Loucy (cell line): ENCODE measurements around the gene GPR32.

Experiments used
- H2AFZ ChIP-seq: fragments of 200-600 bp; sonication (generic); 2 replicates; pipeline ENCODE4 v1.6.0; 2016; ENCODE audit warnings: antibody characterized with exemption, mild to moderate bottlenecking, low read length, moderate library complexity
- H3F3A ChIP-seq: fragments of 200-600 bp; 2 replicates; pipeline ENCODE4 v1.6.0; 2016; ENCODE audit warnings: antibody characterized with exemption, low read depth, mild to moderate bottlenecking
- H3K27me3 ChIP-seq: fragments of 200-600 bp; sonication (generic); 2 replicates; pipeline ENCODE4 v1.6.1; 2014; ENCODE audit warnings: low read length, mild to moderate bottlenecking; ENCODE audit not compliant: insufficient read depth, poor library complexity, severe bottlenecking
- H3K36me3 ChIP-seq: fragments of 200-600 bp; sonication (generic); 2 replicates; pipeline ENCODE4 v1.6.1; 2016; ENCODE audit warnings: low read length; ENCODE audit not compliant: insufficient read depth
- H3K4me1 ChIP-seq: fragments of 200-600 bp; sonication (generic); 2 replicates; pipeline ENCODE4 v1.5.1; 2014; ENCODE audit warnings: low read length, mild to moderate bottlenecking; ENCODE audit not compliant: insufficient read depth, poor library complexity, severe bottlenecking
- H3K4me2 ChIP-seq: fragments of 200-600 bp; sonication (generic); 2 replicates; pipeline ENCODE4 v1.6.0; 2014; ENCODE audit warnings: antibody characterized with exemption, low read length, low read depth, mild to moderate bottlenecking; ENCODE audit not compliant: poor library complexity, severe bottlenecking
- H3K4me3 ChIP-seq: fragments of 200-600 bp; sonication (generic); 2 replicates; pipeline ENCODE4 v1.5.1; 2014; ENCODE audit warnings: low read length, mild to moderate bottlenecking, mixed read lengths; ENCODE audit not compliant: poor library complexity, severe bottlenecking
- H3K79me2 ChIP-seq: fragments of 200-600 bp; sonication (generic); 2 replicates; pipeline ENCODE4 v1.6.1; 2014; ENCODE audit warnings: low read length; ENCODE audit not compliant: insufficient read depth
- H3K9ac ChIP-seq: fragments of 200-600 bp; sonication (generic); 2 replicates; pipeline ENCODE4 v1.6.0; 2014; ENCODE audit warnings: mild to moderate bottlenecking, low read depth, low read length, moderate library complexity; ENCODE audit not compliant: poor library complexity, severe bottlenecking
- H3K9me2 ChIP-seq: fragments of 200-600 bp; sonication (generic); replicated peaks from 2 replicates; pipeline ENCODE4 v1.6.1; 2016; ENCODE audit warnings: low read depth, low read length, mixed read lengths
- H3K9me3 ChIP-seq: fragments of 200-600 bp; sonication (generic); 2 replicates; pipeline ENCODE4 v1.6.1; 2014; ENCODE audit warnings: mild to moderate bottlenecking, antibody characterized with exemption, low read length, low read depth; ENCODE audit not compliant: insufficient read depth
- H4K20me1 ChIP-seq: fragments of 200-600 bp; sonication (generic); 2 replicates; pipeline ENCODE4 v1.6.0; 2014; ENCODE audit warnings: antibody characterized with exemption, low read length, mild to moderate bottlenecking; ENCODE audit not compliant: insufficient read depth, poor library complexity, severe bottlenecking
- CTCF ChIP-seq: fragments of 200-600 bp; sonication (generic); conservative IDR thresholded peaks from 2 replicates; pipeline ENCODE4 v1.5.1; 2014; ENCODE audit warnings: mild to moderate bottlenecking, antibody characterized with exemption, low read length
- EZH2phosphoT487 ChIP-seq: fragments of 200-600 bp; IDR thresholded peaks from 2 replicates; pipeline ENCODE4 v1.6.1; 2018; ENCODE audit warnings: antibody characterized with exemption, mild to moderate bottlenecking, moderate library complexity, borderline replicate concordance

Gene GPR32

GRCh38 chr19:50790922-50791467 is 20.7 kb downstream of the GPR32 start:
- H3K9ac ChIP-seq = no peak overlapping the region
- no peaks in the 10 kb centered on the region for H3K9me3 ChIP-seq
- TF ChIP-seq CTCF (no peak), EZH2phosphoT487 (no peak)
- H3K27me3 ChIP-seq = no peaks in the 10 kb centered on the region
- H3K4me1 ChIP-seq = no peaks in the 10 kb centered on the region
- peaks cover 8% of the 10 kb centered on the region for H4K20me1 ChIP-seq
- H3F3A ChIP-seq = 0 out of 2 replicates have a peak, but pooled peaks cover 4% of the 10 kb centered on the region
- H2AFZ ChIP-seq = no peak overlapping the region
- H3K79me2 ChIP-seq = no peaks in the 10 kb centered on the region
- H3K4me3 ChIP-seq = no peak overlapping the region
- H3K4me2 ChIP-seq = no peak overlapping the region
- peaks cover 10% of the 10 kb centered on the region; the same call in 1 of the 2 replicates for H3K36me3 ChIP-seq
- H3K9me2 ChIP-seq = no peaks in the 10 kb centered on the region

DNA sequence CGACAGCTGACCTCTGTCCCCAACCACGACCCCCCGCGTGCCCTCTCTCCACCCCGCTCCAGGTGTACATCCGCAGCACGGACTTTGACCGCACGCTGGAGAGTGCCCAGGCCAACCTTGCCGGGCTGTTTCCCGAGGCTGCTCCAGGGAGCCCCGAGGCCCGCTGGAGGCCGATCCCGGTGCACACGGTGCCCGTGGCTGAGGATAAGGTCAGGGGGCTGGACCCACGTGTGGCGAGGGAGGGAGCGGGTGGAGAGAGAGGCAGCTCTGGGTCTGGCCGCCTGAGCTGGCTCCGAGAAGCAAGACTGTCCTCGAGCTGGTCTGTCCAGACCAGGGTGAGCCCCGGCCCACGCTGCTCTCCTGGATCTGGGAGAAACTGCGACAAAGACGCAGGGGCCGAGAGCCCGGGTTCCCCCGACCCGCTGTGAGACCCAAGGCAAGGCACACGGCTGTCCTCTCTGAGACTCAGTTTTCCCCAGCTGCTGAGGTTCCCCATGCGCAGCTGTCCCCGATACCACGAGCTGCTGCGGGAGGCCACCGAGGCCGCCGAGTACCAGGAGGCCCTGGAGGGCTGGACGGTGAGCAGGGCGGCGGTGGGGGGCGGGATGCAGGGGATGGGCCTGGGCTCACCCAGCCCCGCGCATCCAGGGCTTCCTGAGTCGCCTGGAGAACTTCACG is 21.5 kb downstream of the GPR32 start:
- Histone ChIP-seq H3K4me2 (no peak overlapping the region), H3K79me2 (no peaks in the 10 kb centered on the region), H3K9ac (no peak overlapping the region), H4K20me1 (peaks cover 16% of the 10 kb centered on the region), H3K4me3 (no peak overlapping the region), H3K36me3 (peaks cover 17% of the 10 kb centered on the region; the same call in 1 of the 2 replicates), H2AFZ (no peak overlapping the region), H3F3A (0 out of 2 replicates have a peak, but pooled peaks cover 4% of the 10 kb centered on the region), H3K9me2 (no peaks in the 10 kb centered on the region), H3K9me3 (no peaks in the 10 kb centered on the region), H3K4me1 (no peaks in the 10 kb centered on the region), H3K27me3 (no peaks in the 10 kb centered on the region)
- no peak for TF ChIP-seq CTCF
- no peak for TF ChIP-seq EZH2phosphoT487

- no peak overlapping the region for H3K4me3 ChIP-seq
- peaks cover 25% of the 10 kb centered on the region; the same call in 1 of the 2 replicates for H3K36me3 ChIP-seq
- H3K27me3 ChIP-seq = no peaks in the 10 kb centered on the region
- H3K9me2 ChIP-seq = no peaks in the 10 kb centered on the region
- peaks cover under 1% of the 10 kb centered on the region; the same call in 1 of the 2 replicates for H3K79me2 ChIP-seq
- H3K4me1 ChIP-seq = no peaks in the 10 kb centered on the region
- H4K20me1 ChIP-seq = peaks cover 24% of the 10 kb centered on the region
- TF ChIP-seq CTCF = no peak
- TF ChIP-seq EZH2phosphoT487 = no peak
- H3K9ac ChIP-seq = no peak overlapping the region
- 0 out of 2 replicates have a peak, but pooled peaks cover 4% of the 10 kb centered on the region for H3F3A ChIP-seq
- no peak overlapping the region for H2AFZ ChIP-seq
- no peaks in the 10 kb centered on the region for H3K9me3 ChIP-seq
- no peak overlapping the region for H3K4me2 ChIP-seq
Measured at GRCh38 chr19:50792272-50793250, 22.3 kb downstream of the GPR32 start.
